Prostate gland (tissue), 2 donors: Measurements from ENCODE around the gene CA9. TPM values are rescaled to one million over a fixed set of nuclear protein-coding genes. Genes with fewer than 3 reads are reported as not detected.

ENCODE experiments used
- DNase-seq: peaks from one replicate; pipeline ENCODE4 v3.0.0-alpha.2; 2019; ENCODE audit warnings: low spot score
- H3K27ac ChIP-seq, 2 donors: fragments of 200-600 bp; sonication (generic); 2 replicates each; pipeline ENCODE4 v1.5.1; 2017 to 2019
- H3K27me3 ChIP-seq: fragments of 200-600 bp; sonication (generic); replicated peaks from 2 replicates; pipeline ENCODE4 v1.5.1; 2019; ENCODE audit not compliant: insufficient read depth
- H3K36me3 ChIP-seq, 2 donors: fragments of 200-600 bp; sonication (generic); 1 replicate in 1 of 2; 2 replicates in 1 of 2; pipeline versions ENCODE4 v1.5.1 to v1.8.1; 2017 to 2019
- H3K4me1 ChIP-seq: fragments of 200-600 bp; sonication (generic); replicated peaks from 2 replicates; pipeline ENCODE4 v1.5.1; 2019
- H3K4me3 ChIP-seq, 2 donors: fragments of 200-600 bp; sonication (generic); 2 replicates each; pipeline ENCODE4 v1.5.1; 2017 to 2019
- H3K9me3 ChIP-seq: fragments of 200-600 bp; sonication (generic); 2 replicates; pipeline ENCODE4 v1.5.1; 2017
- POLR2A ChIP-seq: fragments of 450-650 bp; IDR thresholded peaks from one replicate; pipeline ENCODE4 v1.6.1; 2016; ENCODE audit warnings: antibody characterized with exemption, mild to moderate bottlenecking
- POLR2AphosphoS5 ChIP-seq: sonication (generic); formaldehyde crosslinking; IDR thresholded peaks from one replicate; pipeline ENCODE4 v1.6.1; 2017; ENCODE audit warnings: antibody characterized with exemption
- WGBS: methylation state at CpG from one replicate; pipeline ENCODE4 v1.1.5; 2018; 5-methylcytosine and 5-hydroxymethylcytosine counted together
- intact Hi-C: fragments of 100-400 bp; cut with DNase I; formaldehyde crosslinking; loops from one replicate; pipeline ENCODE4 v1.14.2; 2022
- total RNA-seq, 2 donors: library from RNA; depleted of rRNA; stranded (reverse); fragments of >200 nt; gene quantifications; one replicate each; pipeline ENCODE4 v1.1.0, GENCODE V29; 2016
- TF ChIP-seq, protein P1 (sequence below), 4 experiments: fragments of 200-600 bp in 2 of 4; fragments of 450-650 bp in 2 of 4; sonication (generic) in 2 of 4; IDR thresholded peaks; 1 replicate in 3 of 4; 2 replicates in 1 of 4; pipeline ENCODE4 v1.5.1; 2016 to 2019; ENCODE audit warnings: antibody characterized with exemption in 4 of 4, mild to moderate bottlenecking in 2 of 4, moderate library complexity in 2 of 4

CA9 gene
- total RNA-seq, 2 donors from 2014 or later, result not detected

DNA sequence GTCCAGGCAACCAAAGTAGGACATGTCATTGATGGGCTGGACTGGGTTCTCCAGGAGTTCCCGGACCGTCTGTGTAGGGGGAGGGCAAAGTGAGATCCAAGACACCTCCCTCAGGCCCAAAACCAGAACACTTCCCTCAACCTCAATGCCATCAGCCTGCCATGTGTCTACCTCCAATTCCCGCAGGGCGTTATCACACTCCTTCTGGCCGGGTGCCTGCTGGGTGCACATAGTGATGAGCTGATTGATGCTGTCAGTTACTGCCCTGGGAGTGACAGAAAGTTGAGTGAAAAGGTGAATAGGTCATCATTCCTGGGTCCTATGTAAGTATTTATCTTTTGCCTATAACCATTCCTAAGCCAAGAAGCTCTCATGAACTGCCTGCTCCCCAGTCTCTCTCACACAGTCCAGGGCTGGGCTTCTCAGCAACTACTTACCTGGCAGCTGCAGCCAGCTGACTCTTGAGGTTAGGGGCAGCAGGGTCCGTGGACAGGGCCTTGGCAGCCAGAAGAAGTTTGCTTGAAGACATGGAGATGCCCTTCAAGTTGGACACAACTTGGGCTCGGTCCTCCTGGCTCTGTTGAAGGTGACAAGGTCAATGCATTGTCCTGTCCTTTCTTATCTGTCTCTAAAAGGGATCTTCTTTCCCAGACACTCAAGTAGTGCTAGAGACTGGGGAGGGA is 37.2 kb downstream of the CA9 start:
- no peaks in the 10 kb centered on the region for H3K27me3 ChIP-seq
- no peak overlapping the region for H3K27ac ChIP-seq
- intact Hi-C loops, result no loop called here
- H3K4me1 ChIP-seq, result no peaks in the 10 kb centered on the region
- TF ChIP-seq POLR2A (no peak), POLR2AphosphoS5 (no peak)
- TF ChIP-seq, protein P1, sequence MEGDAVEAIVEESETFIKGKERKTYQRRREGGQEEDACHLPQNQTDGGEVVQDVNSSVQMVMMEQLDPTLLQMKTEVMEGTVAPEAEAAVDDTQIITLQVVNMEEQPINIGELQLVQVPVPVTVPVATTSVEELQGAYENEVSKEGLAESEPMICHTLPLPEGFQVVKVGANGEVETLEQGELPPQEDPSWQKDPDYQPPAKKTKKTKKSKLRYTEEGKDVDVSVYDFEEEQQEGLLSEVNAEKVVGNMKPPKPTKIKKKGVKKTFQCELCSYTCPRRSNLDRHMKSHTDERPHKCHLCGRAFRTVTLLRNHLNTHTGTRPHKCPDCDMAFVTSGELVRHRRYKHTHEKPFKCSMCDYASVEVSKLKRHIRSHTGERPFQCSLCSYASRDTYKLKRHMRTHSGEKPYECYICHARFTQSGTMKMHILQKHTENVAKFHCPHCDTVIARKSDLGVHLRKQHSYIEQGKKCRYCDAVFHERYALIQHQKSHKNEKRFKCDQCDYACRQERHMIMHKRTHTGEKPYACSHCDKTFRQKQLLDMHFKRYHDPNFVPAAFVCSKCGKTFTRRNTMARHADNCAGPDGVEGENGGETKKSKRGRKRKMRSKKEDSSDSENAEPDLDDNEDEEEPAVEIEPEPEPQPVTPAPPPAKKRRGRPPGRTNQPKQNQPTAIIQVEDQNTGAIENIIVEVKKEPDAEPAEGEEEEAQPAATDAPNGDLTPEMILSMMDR (IDR thresholded peaks at IDR 0.05), result no peak
- no peak overlapping the region for H3K4me3 ChIP-seq
- peaks cover 63 to 67% of the 10 kb centered on the region in 2 donors for H3K36me3 ChIP-seq
- WGBS, result 84% methylated on average over 7 of the region's 7 CpGs
- no peak for DNase-seq
- H3K9me3 ChIP-seq, result no peaks in the 10 kb centered on the region

DNA sequence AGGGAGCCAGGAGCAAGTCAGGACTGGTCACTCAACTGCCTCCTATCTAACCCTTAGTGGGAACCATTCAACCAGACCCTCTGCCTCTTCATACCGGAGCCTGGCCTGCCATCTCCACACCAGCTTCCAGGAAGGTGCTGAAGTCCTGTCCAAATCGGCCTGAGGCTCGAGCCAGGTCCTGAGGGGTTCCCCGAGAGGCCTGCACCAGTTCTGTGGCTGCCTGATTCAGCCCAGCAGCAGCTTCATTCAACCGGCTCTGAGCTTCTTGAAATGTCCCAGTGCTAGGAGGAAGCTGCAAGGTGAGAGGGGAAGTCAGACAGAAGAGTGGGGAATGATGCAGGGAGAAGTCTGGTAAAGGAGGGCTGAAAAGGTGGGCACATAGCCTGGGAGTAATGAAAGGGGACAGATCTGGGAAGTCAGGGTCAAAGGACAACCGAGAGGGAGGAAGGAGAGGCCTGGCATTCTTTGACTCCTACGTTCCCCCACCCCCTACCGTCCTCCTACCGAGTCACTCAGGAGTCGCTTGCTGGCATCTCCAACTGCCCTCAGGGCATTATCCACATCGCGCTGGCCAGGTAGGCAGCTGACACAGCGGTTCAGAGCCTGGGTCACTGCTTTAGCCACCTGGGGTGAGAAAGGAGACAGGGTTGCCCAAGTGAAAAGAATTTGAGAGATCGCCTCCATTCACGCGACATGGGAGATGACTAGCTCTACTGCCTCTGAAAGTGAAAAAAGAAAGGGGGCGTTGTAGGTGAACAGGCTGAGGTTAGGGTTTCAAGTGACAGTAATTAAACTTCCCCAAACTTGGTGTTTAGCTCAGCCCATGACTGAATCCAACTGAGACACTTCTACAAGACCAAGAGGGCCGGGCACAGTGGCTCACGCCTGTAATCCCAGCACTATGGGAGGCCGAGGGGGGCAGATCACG is 38.0 kb downstream of the CA9 start:
- no peak for TF ChIP-seq POLR2A
- WGBS, result 83% methylated on average over 21 of the region's 21 CpGs

DNA sequence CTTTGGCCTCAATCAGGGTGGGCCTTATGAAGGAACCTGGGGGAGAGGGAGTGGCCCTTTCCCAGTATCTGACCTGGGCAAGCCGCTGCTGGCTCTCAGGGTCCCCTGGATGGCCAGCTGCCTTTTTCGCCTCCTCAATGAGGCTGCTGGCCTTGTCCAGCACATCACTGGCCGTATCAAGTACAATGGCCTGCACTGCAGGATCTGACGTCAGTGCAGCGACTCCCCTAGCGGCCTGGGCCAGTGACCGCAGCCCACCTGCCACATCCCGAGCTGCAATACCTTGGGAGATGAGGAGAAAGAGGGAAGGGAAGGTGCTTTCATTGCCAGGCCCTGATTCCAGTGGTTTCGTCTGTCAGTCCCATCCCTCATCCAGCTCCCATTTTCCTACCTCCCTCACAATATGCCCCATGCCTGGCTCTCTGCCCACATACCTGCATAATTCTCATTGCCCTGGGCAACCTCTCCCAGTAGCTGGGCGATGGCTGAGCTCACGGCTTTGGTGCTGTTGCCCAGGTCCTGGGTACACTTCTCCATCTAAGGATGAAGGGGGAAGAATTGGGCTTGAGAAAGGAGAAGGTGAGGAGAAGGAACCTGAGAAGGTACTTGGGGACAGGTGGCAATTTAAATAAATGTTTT is 39.2 kb downstream of the CA9 start:
- no peak overlapping the region for H3K4me3 ChIP-seq
- H3K4me1 ChIP-seq, result no peaks in the 10 kb centered on the region
- no peak for TF ChIP-seq POLR2A
- TF ChIP-seq, protein P1 (IDR thresholded peaks at IDR 0.05), result no peak
- TF ChIP-seq POLR2AphosphoS5, result no peak
- H3K27ac ChIP-seq, result no peak overlapping the region
- no peaks in the 10 kb centered on the region for H3K27me3 ChIP-seq
- H3K36me3 ChIP-seq, result peaks cover 54 to 64% of the 10 kb centered on the region in 2 donors
- 76% methylated on average over 11 of the region's 11 CpGs for WGBS
- intact Hi-C loops, result no loop called here
- no peaks in the 10 kb centered on the region for H3K9me3 ChIP-seq
- DNase-seq, result no peak

More for the DNA sequence above, 38.0 kb downstream of the CA9 start:
- Histone ChIP-seq H3K4me3 (no peak overlapping the region), H3K9me3 (no peaks in the 10 kb centered on the region), H3K4me1 (no peaks in the 10 kb centered on the region), H3K36me3 (peaks cover 55 to 65% of the 10 kb centered on the region in 2 donors), H3K27me3 (no peaks in the 10 kb centered on the region), H3K27ac (no peak overlapping the region)
- no peak for DNase-seq
- intact Hi-C loops, result no loop called here

DNA sequence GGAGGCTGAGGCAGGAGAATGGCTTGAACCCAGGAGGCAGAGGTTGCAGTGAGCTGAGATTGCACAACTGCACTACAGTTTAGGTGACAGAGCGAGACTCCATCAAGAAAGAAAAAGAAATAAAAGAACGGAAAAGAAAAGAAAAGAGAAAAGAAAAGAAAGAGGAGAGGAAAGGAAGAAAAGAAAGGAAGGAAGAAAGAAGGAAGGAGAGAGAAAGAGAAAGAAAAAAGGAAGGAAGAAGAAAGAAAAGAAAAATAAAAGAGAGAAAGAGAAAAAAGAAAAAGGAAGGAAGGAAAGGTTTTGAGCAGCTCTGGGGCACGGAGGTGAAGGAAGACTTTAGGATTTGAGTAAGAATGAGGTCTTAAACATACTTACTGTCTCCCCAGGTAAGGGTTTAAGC is 39.9 kb downstream of the CA9 start:
- H3K9me3 ChIP-seq, result no peaks in the 10 kb centered on the region
- no peak for DNase-seq
- TF ChIP-seq, protein P1 (IDR thresholded peaks at IDR 0.05), result no peak
- TF ChIP-seq POLR2A (no peak), POLR2AphosphoS5 (no peak)

DNA sequence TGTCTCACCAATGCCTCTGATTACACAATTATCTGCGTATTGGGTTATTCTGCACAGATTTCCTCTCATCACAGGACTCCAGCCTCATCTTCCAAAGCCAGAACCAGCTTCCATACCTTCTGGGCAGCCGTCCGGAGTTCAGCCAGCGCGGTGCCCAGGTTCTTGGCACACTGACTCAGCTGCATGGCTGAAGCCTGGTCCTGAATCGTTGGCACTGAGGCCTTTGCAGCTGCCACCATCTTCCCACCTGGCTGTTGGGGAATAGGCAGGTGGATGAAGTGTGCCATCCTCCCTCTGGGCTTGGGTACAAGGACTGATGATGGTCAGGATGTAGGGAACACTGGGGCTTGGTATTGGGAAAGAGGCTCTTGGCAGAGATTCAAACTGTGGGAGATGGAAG is 40.4 kb downstream of the CA9 start:
- Histone ChIP-seq H3K27ac (no peak overlapping the region), H3K4me1 (no peaks in the 10 kb centered on the region)
- 91% methylated on average over 6 of the region's 6 CpGs for WGBS

More for the DNA sequence above, 39.9 kb downstream of the CA9 start:
- Histone ChIP-seq H3K36me3 (peaks cover 52 to 63% of the 10 kb centered on the region in 2 donors), H3K27ac (no peak overlapping the region), H3K27me3 (no peaks in the 10 kb centered on the region), H3K4me1 (no peaks in the 10 kb centered on the region), H3K4me3 (no peak overlapping the region)
- WGBS, result 96% methylated on average over 3 of the region's 3 CpGs
- intact Hi-C loops, result no loop called here

More for the DNA sequence above, 40.4 kb downstream of the CA9 start:
- Histone ChIP-seq H3K4me3 (no peak overlapping the region), H3K27me3 (no peaks in the 10 kb centered on the region), H3K36me3 (peaks cover 57 to 68% of the 10 kb centered on the region in 2 donors), H3K9me3 (no peaks in the 10 kb centered on the region)
- TF ChIP-seq POLR2A, result no peak
- TF ChIP-seq POLR2AphosphoS5, result no peak
- TF ChIP-seq, protein P1 (IDR thresholded peaks at IDR 0.05), result no peak
- intact Hi-C loops, result no loop called here
- no peak for DNase-seq
